Activated gamma-delta T cell treated with Interleukin-2 at 50 U/mL for 16 hours (primary cell): Measurements from ENCODE around the gene ID4.

Source experiments
- DNase-seq: peaks from one replicate; pipeline ENCODE4 v3.0.0-alpha.2; 2020

Gene ID4

DNA sequence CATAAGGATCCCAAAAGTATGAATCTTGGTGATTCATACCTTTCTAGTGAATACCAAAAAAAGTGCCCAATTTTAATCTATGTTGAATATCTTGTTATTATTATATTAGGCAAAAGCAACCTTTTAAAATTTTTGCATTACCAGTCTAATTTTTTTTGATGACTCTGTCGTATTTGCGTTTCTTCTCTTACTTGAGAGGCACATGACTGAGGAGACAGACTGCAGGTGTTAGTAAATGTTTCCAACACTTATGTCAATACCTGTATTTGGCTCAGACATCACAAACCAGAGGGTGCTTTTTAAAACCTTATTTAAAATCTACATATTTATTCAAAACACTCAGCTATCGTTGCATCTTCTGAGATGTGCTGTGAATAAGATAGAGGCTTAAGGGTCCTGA lies 27.1 kb downstream of the ID4 start:
- no peak for DNase-seq

DNA sequence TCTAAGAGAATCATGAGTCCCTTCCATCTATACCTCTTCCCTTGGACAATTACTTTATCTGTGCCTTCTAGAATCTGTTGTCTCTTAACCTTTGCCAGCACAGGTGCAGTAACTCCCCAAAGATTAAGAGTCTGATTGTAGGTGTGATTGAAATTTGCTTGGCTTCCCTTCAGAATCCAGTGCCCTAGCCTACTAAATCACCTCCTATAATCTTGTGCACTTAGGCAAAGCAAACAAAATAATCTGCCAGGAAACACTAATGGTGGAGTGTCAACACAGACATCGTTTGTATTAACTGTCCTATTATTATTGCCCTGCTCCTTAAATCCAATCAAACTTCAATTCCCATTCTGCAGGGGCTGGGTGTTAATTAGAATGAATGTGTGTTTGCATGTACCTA lies 28.0 kb downstream of the ID4 start:
- DNase-seq: no peak

DNA sequence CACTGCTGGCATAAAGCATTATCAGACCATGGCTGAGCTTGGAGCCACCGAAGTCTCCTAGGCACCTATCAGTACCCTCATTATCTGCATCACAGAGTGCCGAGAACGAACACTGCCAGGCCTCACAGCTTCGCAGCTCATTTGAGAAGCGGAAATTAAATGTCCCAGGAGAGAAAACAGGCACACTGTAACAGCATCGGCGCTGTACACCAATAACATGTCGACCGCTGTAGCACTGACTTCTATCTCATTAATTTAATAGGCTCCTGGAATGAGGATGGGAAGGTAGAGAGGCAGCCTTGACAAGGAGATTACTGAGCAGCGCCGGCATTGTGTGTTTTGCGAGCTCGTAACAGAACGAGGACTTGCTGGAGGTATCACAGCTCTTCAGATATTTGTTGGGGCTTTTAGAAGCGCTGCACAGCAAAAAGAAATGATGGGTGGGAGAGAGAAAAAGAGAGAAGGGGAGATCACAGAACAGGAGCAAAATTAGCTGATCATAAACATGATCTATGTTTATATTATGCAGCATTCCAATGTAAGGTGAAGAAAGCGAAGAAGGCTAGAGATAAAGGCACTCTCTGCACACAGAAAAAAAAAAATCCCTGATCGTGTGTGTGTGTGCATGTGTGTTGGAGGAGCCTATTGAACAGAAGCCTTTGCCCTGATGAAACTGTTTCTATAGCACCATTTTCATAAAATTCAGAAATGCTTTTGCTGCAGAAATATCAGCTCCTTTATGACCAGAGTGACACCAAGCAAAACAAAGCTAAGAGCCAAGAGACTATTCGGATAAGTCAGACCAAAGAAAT lies 29.2 kb downstream of the ID4 start:
- DNase-seq: no peak

DNA sequence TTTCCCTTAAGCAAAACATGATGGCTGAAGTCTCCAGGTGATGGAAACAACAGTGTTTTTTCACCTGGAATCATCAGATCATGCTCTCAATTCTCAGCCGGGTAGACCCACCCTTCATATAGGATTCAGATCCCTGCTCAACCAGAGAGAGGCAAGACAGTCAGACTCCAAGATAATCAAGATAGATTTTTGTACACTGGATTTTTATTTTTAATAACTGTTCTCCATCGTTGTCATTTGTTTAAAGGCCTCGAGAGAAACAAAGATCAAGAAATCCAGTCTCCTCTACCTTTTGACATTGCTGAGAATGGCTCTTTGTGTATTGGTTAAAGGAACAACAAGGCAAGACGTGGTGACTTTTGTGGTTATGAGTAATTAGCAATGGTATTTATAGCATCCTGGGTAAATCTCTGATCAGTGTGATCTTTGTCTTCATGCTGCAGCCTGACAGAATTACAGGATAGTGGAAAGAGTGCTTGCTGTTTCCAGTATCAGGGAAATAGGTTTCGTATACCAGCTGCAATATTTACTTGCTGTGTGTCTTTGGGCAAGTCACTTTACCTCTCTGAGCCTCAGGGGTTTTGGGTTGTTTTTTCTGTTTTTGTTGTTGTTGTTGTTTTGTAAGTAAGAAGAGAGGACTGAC lies 29.9 kb downstream of the ID4 start:
- DNase-seq: no peak

DNA sequence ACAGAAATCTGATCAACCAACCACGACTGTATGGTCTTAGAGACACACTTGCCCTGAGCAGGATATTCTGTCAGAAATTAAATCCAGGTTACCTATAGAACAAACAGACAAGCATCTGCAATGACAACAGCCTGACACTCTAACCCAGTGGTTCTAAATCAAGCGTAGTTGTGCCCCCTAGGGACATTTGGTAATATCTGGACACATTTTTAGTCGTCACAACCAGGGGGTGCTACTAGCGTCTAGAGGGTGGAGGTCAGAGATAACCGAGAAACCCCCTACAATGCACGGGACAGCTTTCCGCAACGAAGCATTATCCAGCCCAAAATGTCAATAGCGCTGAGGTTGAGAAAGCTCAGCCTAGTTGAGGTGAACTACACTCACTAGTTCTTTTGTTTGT lies 32.3 kb downstream of the ID4 start:
- DNase-seq: no peak

DNA sequence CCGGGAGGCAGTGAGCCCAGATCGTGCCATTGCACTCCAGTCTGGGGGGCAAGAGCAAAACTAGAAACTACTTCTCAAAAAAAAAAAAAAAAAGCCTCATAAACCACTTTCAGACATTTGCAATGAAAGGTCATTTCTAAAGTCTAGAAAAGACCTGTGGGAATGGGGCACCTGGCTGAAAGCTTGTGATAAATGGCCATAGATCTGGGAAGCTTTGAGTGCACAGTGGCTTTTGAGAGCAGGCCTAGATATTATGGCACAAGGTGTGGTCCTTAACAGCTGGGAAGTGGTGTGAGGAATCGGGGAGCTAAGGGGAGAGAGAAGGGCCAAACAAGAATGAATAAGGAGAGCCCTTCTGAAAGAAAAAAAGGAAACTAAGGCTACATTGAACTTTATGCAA lies 33.2 kb downstream of the ID4 start:
- no peak for DNase-seq

DNA sequence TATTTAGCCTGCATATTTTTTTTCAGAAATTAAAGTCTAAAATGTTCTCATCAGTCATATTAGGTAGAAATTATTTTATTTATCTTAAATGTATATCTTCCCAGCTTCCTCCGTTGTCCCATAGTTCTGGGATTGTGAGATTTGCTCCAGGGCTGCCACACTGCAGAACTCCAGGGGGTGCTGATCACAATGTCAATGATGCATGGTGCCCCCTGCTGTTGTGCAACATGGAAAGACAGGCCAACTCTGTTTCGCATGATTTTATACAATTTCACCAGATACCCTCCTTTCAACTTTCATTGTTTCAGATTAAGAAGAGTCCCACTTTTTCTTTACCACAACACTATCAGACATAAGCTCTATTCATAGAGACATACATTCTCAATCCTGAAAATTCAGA lies 35.9 kb downstream of the ID4 start:
- no peak for DNase-seq

DNA sequence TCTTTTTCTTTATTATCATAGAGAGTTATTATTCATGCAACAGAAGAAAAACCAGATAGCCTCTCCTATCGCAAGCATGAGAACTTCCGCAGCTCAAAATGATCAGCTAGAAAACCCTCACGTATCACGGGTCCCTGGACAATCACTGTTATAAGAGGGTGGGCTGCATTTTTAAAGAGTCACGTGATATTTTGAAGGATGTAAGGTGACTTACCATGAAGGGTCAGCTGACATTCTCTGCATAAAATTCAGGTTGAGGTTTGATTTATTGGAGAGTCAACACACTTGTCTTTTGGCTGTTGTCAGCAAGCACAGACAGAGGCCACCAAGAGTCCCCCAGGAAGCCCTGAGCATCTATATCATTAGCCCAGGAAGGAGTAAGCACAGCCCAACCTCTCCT lies 39.5 kb downstream of the ID4 start:
- DNase-seq: no peak

DNA sequence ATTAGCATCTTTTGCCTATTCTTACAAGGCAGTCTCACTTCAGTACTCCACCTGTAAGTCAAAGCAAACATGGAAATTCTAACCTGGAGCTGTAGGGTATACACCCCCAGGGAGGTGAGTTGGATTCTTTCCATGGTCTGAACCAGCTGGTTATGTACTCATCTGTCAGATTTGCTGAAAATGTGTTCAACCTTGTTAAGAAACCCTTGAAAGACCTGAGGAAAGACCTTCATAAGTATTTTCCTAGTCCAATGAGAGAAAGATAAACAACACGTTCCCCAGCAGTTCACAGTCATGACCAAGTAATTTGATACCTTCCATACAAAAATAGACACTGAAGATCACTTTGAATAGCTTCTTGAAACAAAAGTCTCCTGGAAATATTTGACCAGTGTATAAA lies 42.5 kb downstream of the ID4 start:
- no peak for DNase-seq

DNA sequence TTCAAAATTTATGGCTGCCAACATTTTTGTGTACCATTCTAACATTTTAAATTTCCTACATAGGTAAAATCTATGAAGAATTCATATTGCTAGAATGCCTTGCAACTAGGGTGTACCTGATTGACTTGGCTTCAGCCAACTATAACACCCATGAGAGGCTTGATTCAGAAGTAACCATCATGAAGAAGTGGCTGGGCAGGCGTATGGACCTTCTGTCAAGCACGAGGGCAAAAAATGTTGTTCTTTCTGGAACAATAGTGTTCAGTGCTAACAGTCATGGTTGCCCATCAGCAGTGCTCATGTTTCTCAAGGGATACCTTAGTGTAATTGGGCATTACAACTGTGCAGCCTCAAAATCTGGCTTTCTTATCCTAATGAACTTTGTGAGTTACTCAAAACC lies 42.9 kb downstream of the ID4 start:
- DNase-seq: no peak

DNA sequence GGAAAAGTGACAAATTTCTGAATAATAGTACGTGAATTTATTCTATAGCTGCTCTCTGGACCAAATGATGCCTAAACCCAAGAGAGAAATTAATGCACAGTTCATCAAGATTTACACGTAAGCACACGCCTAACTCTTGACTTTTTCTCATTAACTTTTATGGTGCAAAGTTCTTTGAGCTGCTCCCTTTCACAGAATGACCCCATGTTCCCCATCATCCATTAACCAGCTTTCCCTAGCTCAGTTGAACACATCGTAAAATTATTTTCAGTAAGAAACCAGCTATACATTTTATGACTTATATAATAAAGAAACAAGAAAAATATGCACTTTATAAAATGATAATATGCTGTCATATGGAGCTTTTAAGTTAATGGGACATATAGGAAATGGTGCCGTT lies 54.3 kb downstream of the ID4 start:
- DNase-seq: no peak
